CD4-positive, alpha-beta T cell treated with Interleukin-10 for 1 hour (primary cell): ENCODE results near the gene CEP164.

Source experiments
- DNase-seq: peaks from one replicate; pipeline ENCODE4 v3.0.0-alpha.2; 2020

CEP164 gene

DNA sequence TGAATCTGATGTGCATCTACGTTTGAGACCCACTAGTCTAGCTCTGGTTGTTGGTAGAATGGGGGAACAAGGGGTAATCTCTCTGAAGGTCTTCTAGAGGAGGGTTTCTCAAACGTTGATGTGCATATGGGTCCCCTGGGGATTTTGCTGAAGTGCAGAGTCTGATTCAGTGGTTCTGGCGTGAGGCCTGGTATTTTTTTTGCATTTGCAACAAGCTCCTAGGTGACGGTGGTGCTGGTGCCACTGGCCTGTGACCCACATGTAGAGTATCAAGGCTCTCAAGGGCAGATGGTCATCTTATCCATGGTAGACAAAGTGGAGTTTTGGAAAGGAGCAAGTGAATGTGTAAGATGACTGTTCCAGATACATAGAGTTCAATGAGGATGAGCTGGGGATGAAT, 97.1 kb downstream of the CEP164 start:
- no peak for DNase-seq

DNA sequence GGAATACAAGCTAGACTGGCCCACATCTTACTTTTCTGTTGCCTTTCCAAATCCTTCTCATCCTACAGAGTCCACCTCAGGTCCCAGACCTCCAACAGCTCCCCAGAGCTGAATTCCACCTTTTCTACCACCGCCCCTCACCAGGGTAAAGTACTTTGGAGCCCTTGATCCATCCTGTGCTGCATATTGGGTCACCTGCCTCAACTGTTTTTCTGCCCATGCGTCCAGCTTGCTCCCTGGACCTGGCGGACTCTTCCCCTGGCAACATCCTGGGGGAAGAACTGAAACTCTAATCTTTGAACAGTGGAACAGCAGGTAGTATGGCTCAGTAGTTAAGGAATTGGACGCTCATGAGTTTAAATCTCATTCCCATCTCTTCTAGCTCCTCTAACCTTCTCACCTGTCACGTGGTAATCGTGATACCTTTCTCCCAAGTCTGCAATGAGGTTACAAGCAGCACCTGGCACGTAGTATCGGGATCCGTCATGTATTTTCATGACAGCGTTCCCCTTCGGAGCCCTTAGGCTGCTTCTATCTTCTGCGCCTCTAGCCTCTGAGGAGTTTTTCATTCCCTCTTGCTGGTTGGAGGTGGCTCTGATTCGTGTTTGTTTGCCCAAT, 98.1 kb downstream of the CEP164 start:
- DNase-seq, result no peak

DNA sequence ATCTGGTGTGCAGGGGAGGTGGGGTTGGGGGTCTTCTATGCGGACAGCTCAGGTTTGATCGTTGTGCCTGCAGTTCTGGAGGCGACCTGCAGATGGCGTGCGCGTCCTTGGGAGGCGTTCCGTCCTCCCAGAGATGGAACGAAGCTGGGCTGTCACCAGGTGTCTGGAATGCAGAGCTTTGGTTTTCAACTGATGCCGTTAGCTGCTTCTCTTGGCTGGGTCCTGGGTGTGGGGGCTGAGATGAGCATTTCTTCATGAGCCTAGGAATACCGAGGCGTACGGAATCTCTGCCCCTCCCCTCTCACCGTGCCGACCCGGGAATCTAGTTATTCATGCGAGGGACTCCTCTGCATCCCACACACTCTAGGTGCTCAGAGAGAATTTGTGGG, 98.6 kb downstream of the CEP164 start:
- peak; percentile 65 for DNase-seq

DNA sequence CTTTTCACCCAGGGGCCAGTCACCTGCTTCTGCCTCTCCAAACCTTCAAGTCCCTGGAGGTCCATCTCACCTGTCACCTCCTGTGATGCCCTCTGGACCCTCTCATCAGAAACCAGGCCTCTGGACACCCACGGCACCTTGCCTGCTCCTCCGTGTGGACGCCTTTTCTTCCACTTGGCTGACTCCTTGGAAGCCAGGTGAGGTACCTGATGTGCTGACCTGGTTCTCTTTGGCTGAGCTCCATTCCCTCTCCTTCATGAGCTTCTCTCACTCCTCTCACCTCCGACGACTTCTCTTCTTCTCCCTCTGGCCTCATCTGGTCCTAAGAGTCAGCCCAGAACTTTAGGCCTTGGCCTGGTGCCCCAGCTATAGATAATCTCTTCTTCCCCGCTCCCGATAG, 99.3 kb downstream of the CEP164 start:
- no peak for DNase-seq

DNA sequence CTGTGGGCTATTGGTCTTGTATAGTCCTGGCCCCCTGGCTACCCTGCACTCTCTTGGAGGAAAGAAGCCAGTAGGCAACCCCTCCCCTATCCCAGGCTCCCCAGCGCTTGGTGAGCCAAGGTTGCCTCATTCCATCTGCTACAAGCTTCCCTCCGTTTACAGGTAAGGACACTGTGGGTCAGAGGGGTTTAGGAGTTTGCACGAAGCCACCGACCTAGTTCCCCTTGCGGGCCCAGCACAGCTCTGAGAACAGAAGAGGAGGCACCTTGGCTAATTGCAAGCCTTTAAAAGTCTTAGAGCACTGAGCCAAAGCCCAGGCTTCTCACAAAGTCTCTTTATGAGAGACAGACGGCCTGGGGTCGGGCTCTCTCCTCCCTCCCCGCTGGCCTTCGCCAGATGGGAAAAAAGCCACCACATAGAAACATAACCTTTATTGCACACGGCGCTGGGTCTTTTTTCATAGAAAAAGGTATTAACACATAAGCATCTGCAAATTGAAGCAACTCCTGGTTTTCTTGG, 99.8 kb downstream of the CEP164 start:
- DNase-seq, result no peak

DNA sequence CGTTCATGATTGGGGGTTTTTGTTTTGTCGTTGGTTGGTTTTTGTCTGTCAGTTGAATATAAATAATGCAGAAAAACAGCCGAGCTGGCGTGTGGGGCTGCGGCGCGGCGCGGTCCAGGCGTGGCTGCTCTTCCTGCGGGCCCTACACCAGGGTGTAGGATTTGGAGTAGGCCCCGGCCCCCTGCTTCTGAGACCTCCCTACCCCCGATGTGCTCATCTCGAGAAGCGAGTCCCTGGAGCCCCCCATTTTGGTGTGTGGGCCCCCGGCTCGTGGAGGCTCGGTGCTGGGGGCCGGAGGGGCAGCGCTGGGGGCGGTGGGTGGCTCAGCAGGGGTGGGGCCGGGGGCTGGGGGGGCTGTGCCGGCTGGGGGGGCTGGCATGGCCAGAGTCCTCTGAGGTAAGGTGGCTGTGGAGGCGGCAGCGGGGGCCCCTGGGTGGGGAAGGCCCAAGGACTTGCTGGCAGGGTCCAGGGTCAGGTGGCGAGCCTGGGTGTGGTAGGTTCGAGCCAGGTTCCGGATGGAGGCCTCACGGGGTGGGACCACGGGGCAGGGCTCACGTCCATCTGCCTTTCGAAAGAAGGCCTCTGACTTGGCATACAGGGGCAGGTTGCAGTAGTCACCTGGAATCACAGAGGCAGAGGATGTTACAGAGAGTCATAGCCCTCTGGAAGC, 100.7 kb downstream of the CEP164 start:
- no peak for DNase-seq

DNA sequence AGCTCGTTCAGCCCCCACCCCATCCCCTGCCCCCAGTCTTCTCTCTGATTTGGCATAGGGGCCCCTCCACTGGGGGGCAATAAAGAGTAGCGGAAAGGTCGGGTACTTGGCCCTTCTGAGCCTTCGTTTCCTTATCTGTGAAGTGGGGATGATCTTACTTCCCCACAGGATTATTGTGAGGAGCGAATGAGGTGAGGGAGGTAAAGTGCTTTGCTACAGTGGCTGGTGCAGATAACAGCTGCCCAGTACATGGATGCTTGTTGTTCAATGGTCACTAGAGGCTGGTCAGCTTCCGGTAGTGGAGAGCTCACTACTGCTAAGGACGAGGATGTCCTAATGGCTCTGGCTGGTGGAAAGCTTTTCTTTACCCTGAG, 101.2 kb downstream of the CEP164 start:
- DNase-seq, result no peak

DNA sequence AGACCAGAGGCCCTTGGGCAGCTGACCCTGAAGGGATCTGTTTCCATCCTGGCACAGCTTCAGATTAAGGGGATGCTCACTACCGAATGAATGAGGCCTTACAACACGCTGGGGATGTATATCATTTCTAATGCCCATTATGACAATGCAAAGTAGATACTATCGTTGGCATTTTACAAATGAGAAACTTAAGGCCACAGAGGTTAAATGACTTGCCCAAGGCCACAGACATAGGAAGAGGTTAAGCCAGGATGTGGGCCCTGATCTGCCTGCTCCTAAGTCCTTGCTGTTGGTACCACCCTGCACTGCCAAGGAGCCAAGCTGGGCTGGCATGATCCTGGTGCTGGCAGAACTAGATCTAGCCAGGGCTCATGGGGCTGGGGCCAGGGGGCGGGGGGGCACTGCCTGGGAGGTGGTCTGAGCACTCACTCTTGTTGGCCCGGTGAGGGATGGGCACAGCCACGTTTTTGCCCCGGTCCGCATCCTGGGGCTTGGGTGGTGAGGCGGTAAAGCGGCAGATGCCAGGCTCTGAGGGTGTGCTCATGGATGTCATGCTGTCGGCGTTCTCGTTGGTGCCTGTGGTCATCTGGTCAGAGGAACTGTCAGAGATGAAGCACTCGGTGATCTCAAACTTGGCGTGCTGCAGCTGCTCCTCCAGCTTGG, 102.8 kb downstream of the CEP164 start:
- DNase-seq, result no peak

DNA sequence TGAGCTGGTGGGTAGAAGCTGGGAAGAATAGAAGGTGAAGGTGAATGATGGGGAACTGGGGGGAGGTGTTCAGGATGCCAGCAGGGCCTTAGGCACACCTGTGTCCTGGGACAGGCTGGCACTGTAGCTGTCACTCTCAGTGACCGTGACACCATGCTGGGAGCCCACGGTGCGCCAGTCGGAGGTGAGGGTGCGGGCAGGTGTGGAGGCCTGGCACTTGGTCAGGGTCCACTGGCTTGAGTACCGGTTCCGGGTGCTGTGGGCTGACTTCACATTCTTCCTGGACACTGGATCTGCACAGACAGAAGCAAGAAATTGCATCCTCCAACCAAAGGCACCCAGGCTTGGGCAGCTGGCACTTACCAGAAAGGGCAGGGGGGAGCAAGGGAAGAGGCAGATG, 103.8 kb downstream of the CEP164 start:
- no peak for DNase-seq

DNA sequence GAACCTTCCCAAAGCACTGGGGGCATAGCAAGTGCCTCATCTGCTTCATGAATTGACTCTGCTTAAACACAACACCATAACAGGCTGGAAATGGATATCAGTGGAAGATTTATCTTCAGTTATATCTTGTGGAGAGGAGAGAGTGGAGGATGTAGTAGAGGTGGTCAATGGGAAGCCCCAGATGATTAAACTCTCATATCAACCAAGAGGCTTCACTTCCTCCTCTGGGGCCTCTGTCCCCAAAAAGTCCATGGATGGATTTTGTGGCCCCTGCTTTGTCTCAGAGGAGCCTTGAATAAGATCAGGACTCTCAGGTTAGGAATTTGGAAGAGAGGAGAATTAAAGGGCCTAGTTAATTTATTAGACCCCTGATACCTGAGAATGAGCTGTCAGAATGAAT, 106.1 kb downstream of the CEP164 start:
- no peak for DNase-seq

DNA sequence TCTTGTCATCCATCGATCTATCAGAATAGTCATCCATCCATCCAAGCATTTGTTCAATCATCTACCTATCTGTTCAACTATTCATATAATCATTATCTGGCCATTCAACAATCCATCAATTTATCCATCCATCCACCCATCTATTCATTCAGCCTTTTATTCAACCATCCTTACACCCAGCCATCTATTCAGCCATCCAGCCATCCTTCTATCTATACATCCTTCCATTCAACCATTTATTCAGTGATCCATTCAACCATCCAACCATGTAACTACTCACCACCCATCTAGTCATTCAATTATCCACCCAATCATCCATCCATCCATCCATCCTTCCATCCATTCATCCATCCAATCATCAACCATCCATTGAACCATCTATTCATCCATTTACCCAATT, 106.8 kb downstream of the CEP164 start:
- DNase-seq, result no peak

DNA sequence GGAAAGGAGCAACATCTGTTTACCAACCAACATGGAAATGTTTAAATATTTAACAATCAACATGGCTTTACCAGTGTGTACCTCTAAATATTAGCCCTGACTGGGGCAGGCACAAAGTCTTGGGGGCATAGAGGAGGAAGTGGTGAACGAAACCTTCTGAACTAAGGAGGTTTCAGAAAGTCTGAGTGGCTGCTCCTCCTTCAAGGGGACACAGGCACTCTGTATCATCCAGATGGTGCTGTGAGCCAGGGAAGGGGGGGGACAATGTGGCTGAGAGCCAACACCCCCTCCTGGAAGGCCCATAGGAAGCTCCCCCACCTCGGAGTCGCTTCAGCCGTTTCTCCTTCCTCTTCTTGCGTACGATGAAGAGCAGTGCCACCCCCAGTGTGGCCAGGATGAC, 107.7 kb downstream of the CEP164 start:
- no peak for DNase-seq

DNA sequence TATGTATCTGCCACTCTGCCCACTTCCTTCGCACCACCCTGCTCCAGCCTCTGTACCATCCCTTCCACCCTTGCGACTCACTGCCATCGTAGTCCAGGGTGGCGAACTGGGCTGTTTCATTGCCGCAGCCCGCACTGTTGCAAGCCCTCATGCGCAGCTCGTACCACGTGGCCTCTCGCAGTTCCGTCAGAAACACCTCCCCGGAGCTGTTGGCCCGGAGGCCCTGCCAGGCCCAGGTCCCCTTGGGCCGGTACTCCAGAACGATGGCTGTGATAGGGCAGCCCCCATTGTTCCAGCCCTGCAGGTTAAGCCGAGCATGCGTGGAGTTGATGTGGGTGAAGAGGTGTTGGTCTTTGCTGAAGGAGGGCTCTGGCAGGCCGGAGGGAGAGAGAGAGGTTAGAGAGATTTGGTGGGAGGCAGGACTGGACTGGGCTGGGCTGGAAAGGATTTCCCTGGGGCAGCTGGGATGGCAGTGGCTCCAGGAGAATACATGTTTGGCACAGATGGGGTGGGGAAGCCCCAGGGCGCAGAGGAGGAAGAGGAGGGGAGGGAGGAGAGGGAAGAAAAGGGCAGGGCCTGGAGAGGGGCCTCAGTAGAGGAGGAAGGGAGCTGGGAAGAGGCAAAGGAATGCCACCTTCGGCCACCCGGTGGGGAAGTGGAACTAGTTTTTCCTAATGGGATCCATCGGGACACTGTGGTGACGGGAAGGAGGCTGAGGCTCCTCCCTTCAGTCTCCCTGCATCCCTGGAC, 109.6 kb downstream of the CEP164 start:
- no peak for DNase-seq

DNA sequence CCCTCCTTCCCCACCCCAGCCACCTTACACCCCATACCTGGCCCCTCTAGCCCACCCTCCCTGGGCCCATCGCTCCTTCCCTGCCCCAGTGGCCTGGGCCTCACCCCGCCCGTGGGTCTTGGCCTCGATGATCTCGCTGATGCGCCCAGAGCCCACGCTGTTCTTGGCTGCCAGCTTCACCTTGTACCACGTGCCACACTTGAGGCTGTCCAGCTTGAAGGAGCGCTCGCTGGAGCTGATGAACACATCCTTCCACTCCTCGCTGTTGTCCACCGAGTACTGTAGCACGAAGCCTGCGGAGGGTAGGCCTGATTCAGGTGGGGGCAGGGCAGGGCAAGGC, 110.1 kb downstream of the CEP164 start:
- no peak for DNase-seq

DNA sequence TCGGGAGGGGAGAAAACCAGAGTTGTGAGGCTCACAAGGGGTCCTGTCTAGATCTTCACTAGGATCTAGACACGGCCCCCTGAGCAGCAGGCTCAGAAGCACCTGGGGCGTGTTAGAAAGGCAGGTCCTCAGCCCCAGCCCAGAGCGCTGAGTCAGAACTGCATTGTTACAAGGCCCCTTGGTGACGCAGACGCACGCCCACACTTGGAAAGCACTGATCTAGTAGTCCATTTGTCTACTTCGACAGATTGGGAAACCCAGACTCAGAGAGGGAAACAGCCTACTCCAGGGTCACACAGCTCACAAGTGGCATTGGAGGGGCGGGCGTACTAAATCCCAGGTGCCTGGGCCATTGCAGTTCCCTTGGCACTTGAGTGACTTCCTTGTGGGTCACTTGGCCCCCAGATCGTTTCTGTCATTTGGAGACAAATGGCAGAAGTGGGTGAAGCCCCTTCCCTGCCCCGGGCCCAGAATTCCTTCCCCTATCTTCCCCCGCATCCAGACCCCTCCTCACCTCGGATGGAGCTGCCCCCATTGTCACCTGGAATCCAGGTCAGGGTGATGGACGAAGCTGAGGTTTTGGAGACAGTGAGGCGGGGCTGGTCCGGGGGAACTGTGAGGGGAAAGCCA, 110.8 kb downstream of the CEP164 start:
- no peak for DNase-seq

DNA sequence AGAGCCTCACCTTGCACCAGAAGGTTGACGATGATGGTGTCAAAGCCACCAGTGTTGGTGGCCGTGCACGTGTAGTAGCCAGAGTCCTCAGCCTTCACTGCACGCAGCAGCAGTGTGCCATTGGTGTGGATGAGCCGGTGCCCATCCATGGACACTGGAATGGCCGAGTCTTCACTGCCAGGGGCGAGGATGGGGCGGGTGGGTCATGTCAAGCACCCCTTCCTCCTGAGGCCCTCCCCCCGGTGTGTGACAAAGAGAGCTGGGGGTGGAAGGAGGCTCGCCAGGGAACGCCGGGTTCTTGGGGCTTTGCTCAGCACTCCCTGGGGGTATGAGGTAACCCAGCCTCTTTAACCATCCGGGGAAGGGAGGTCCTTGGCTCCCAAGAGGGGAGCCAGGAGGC, 111.6 kb downstream of the CEP164 start:
- DNase-seq, result no peak

DNA sequence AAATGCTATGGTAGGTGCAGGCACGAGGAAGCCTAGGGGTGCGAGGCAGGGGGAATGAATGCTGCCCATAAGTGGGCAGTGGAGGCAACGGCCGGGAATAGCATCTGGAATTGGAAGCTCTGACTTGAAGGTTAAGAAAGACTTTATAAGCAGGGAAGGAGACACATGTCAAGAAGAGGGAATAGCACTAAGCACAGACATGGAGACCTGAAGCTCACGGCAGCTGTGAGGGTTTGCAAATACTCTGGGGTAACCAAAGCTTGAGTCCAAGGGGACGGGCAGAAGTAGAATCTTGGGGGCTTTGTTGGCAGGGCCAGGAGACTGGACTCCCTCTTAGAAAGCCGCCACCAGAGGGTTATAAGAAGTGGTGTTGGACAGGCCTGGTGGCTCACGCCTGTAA, 112.6 kb downstream of the CEP164 start:
- no peak for DNase-seq

DNA sequence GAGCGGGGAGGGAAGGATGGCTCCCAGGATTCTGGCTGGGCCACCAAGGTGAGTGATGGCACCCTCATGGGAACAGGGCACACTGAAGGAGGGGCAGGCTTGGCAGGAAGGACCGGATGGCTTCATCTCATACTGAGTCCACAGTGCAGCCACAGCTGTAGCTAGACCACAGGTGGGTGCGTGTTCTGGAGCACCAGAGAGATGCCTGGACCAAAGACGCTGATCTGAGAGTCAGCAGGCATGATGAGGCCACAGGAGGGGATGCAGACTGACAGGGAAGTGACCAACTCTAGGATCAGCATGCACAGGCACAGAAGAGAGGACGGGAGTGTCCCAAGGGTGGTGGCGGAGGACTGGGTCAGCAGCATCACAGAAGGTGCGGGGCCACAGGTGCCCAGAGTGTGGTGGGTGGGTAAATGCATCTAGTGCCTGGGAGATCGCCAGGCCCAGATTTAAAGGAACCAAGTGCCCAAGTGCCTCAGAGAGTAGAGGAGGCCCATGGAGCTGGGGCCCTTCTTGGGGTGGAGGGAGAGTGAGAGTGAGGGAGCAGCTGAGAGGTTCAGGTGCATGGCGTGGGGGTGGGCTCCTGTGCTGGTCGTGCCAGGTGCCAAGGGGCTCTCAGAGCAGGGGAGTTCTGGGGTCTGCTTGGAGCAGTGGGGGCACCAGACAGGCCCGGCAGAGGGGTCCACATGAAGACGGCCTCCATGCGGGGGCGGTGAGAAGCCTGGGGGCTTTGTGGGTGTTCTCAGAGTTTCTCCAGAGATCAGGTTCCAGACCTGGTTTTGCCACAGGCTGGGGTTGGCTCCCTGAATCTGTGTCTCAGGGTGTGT, 113.7 kb downstream of the CEP164 start:
- DNase-seq, result no peak

DNA sequence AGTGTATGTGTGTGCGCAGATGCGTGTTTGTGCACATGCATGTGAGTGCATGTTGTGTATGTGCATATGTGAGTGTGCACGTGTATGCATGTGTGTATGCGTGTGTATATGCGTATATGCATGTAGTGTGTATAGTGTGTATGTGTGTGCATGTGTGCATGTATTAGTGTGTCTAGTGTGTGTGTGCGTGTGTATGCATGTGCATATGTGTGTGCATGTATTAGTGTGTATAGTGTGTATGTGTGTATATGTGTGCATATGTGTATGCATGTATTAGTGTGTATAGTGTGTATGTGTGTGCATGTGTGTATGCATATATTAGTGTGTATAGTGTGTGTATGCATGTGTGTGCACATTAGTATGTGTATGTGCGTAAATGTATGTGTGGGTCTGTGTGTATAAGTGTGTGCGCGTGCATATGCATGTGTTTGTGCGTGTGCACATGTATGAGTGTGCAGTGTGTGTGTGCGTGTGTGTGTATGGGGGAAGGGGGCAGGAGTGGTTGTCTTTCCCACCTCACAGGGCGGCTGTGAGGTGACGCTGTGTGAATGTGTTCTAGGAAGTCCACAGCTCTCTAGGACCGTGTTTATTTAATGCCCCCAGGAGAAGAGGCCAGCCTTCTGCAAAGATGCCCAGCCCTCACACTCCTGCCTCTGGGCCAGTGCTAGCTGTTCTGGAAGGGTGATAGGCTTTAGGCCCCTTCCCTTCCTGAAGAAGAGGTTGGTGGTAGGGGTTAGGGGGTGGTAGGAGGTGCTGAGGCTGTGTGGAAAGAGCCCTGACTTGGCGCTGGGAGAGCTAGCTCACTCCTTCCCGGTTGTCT, 114.6 kb downstream of the CEP164 start:
- no peak for DNase-seq

DNA sequence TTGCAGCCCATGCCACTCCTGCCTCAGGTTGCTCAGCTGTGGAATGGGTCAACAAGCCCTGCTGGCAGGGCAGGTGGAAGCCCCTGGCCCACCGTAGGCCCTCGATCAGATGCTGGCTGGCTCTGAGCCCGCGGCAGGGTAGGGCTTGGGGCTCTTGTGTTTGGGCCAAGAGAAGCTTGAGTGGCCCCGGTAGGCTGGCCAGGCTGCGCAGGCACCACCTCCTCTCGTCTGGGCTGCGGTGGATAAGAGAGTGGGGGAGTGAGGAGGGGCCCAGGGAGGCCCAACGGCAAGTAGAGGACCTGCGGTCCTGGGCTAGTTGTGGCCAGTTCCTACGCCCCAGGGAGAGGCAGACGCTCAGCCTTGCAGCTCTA, 115.2 kb downstream of the CEP164 start:
- DNase-seq, result no peak
